ENCODE data around the gene STIP1.
A peak's percentile ranks its signal among the peaks of the same experiment; 100 is the strongest.
"Not testable (repeated sequence)": the region's sequence is repeated elsewhere in the genome, so short reads cannot be mapped to it uniquely, and the experiment has no call there.

The STIP1 gene

DNA sequence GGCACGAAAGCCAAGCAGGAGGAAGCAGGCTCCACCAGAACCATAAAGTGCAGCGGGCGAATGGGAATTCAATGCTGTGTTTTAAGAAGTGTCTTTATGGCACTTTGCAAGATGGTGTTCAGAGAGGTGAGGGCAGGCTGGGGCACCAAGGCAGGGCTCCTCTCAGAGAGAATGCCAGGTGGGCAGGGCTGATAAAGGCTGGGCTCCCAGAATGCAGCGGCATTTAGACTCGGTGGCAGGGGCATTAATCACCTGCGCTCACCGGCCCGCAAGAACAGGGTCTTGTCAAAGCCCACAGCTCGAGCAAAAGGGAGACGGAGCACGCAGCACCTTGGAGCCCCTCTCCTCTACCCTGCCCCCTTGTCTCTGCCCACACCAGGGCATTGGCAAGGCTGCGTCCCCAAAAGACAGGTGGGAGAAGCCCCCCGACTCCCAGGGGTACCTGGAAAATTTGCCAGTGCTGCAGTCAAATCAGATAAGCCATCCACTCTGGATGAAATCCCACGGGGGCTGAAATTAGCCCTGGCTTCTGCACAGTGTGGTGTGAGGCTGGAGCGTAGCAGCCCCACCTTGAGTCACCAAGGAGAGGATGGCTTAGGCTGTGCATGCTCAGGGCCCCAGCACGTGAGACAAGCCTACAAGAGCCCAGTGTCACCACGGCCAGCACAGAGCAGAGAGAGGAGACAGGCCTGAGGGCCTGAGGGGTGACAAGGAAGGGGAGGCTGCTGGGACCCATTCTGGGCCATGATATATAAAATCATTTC lies 28.2 kb upstream of the STIP1 start:
- DNase-seq (ENCODE audit: low spot score): no peak

DNA sequence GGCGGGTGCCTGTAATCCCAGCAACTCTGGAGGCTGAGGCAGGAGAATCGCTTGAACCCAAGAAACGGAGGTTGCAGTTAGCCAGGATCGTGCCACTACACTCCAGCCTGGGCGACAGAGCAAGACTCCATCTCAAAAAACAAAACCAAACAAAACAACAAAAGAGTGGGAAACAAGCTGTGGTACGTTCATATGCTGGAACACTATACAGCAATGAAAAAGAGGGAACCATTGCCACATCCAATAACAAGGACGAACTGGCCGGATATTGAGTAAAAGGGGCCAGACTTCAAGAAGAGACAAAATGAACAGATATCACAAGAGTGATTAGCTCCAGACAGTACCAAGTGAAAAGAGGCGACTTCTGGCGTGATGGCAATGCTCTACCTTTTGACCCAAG lies 24.9 kb upstream of the STIP1 start:
- DNase-seq (ENCODE audit: low spot score): no peak

DNA sequence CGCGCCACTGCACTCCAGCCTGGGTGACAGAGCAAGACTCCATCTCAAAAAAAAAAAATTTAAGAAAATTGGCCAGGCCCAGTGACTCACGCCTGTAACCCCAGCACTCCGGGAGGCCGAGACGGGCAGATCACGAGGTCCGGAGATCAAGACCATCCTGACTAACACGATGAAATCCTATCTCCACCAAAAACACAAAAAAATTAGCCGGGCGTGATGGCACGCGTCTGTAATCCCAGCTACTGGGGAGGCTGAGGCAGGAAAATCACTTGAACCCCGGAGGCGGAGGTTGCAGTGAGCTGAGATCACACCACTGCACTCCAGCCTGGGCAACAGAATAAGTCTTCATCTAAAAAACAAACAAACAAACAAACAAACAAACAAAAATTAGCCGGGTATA lies 23.2 kb upstream of the STIP1 start:
- not testable (repeated sequence) for DNase-seq (ENCODE audit: low spot score)

DNA sequence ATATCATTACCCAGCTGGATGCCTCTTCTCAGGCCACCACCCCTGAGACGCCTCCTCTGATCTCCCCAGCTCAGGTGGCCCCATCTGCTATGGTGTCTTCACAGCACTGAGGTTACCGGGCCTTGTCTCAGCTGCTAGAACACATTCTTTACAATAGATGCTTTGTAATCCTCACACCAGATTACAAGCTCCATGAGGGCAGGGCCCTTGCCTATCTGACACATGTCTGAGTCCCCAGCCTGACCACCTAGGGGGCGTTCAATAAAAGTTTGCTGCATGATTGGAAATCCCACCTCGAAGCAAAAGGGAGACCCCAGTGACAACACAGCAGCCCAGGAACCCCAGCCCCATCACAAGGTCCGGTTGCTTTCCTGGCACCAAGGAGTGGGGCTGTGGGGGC lies 22.0 kb upstream of the STIP1 start:
- DNase-seq (ENCODE audit: low spot score): no peak

DNA sequence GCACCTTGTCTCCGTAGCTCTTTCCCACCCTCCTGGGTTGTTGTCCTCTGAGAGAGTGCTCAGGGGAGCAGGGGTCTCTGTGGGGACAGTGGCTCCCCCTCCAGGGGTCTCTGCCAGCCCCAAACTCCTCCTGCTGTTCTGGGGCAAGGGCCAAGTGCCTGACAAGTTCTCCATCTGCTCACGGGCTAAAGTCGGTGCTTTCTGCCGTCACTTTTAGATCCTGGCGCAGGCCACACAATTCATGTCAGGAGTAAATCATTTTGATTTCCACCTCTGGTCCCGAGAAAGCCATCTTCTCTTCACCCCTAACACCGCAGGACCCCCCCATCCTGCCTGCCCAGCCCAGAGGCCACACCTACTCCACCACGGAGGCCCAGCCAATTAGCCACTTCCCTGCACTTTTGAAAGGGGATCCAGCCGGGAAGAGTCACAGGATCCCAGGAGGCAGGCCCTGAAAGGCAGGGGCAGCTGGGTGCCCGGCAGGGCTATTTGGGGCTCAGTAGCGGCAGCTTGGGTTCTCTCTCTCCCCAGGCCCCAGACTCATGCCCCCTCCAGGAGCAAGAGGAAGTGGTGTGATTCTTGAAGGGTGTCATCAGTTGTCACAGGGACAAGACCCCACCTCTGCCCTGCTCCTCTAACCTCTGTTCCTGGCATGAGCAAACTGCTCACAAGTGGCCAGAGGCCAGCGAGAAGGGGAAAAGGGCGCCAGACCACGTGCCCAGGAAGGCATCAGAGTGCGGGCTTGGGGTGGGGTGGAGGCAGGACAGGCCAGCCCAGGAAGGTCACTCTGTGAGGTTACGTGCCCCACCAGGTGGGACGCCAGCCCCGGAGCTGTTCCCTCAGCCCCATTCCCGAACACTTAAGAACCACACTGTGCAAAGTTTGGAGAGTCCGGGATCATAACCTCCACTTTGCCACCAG lies 21.3 kb upstream of the STIP1 start:
- DNase-seq (ENCODE audit: low spot score): no peak

DNA sequence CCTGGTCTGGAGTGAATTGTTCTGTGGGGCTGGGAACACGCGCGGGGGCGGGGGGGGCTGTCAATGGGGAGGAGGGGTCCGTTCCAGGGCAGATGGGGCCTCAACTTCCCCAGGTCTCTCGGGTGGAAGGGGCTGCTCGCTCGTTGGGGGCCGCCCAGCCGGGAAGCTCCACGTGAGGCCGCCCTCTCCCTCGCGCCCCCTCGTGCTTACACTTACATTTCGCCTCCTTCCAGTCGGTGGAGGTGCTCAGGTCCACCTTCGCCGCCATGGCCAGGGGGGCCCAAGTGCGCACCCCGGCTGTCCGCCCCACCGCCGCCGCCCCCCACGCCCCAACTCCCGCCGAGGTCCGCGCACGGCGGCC lies 20.5 kb upstream of the STIP1 start:
- DNase-seq (ENCODE audit: low spot score): no peak

DNA sequence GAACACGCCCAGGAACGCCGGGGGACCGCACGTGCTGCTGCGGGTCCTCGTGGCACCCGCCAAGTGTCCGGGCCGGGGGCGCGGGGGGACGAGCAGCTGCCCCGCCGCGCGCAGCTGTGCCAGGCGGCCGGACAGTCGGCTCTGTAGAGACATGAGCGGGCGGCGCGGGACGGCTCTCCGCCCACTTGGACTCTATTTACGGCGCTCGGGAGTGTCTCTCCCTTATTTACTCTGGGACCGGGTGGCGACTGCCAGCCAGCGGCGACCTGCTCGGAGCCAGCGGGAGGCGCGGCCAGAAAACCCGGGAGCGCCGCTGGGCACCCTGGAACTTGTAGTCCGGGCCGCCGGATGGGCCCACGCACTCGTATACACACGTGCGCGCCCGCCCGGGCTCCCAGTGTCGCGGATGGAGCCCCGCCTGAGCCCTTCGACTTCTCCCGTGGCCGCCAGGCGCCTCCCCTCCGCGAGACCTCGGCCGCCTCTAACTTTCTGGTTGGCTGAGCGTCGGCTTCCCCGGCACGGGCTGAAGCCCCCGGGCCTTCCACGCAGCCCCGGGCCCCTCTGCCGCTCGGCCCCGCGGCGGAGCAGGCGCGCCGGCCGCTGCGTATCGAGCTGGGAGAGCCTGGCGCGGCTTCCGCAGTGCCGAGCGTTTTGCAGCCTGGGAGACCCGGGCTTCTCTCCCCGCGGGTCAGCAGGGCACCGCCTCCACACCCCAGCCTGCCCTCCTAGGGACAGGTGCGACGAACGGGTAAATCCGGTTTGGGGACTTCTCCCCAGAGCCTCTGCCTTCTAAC lies 19.9 kb upstream of the STIP1 start, which contains the start of gene MACROD1:
Gene MACROD1, minus strand, starts transcription at position 272 of the 794 bp plus-strand sequence. Its CDS starts 119 bp downstream, at position 153.
- peak; percentile 82 for DNase-seq (ENCODE audit: low spot score)

DNA sequence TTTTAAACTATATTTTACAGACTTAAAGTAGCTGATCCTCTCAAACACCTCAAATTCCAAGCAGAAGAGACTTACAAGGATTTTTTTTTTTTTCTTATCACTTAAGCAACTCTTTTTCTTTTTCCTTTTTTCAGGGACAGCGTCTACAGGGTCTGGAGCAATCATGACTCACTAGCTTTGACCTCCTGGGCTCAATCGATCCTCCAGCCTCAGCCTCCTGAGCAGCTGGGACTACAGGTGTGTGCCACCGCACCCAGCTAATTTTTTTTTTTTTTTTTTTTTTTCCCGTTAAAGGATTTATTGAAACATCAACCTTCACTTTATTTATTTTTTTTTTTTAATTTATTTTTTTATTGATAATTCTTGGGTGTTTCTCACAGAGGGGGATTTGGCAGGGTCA lies 15.6 kb upstream of the STIP1 start:
- no peak for DNase-seq (ENCODE audit: low spot score)

DNA sequence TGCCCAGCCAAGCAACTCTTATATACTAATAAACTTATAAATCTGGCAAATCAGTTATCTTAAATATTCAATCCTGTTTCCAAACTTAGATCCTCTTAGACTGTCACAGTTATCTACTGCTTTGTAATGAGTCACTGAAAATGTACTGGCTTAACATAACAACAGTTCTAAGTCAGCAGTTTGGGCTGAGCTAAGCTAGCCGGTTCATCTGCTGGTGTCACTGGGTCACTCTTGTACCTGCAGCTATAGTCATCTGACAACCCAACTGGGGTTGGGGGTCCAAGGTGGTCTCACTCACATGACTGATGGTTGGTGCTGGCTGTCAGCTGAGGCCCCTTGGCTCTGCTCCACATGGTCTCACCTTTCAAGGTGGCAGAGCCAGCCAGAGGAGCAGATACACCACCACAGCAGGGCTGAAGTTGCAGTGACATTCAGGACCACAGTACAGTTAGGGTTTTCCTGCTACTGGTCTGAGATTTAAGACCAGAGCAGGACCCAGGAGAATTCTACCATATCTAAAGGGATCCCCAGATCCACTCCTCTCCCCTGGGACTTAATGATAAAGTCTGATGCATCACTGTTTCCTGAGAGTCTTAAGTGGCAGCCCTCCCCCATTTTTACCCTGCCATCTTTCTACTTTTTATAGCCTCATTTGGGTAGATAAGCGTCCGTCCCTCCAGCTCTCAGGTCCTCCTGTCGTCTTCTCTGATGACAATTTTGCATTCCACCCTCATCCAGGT lies 12.2 kb upstream of the STIP1 start:
- no peak for DNase-seq (ENCODE audit: low spot score)

DNA sequence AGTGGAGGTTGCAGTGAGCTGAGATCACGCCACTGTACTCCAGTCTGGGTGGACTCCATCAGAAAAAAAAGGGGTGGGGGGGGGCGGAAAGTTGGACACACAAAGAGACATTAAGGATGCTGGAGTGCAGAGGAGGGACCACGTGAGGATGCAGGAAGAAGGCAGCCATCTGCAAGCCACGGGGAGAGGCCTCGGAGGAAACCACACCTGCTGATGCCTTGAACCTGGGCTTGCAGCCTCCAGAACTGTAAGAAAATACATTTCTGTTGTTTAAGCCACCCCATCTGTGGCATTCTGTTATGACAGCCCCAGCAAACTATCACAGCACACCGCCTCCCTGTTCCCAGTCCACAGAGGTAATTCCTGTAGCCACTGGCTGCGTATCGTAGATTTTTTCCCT lies 9.2 kb upstream of the STIP1 start:
- no peak for DNase-seq (ENCODE audit: low spot score)

DNA sequence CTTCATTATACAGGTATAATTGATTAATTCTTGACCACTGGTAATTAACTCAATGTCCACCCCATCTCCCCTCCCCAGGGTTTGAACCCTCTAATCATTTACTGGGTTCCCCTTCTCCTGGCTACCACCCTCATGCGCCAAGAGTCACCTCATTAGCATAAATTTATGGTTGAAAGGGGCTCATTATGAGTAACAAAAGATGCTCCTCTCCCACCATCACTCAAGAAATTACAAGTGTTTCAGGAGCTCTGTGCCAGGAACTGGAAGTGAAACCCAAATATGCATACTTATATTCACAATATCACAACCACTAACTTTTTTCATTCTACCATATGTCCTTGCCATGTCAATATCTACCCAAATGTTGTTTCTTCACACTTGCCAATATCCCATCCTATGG lies 7.8 kb upstream of the STIP1 start:
- DNase-seq (ENCODE audit: low spot score): no peak

DNA sequence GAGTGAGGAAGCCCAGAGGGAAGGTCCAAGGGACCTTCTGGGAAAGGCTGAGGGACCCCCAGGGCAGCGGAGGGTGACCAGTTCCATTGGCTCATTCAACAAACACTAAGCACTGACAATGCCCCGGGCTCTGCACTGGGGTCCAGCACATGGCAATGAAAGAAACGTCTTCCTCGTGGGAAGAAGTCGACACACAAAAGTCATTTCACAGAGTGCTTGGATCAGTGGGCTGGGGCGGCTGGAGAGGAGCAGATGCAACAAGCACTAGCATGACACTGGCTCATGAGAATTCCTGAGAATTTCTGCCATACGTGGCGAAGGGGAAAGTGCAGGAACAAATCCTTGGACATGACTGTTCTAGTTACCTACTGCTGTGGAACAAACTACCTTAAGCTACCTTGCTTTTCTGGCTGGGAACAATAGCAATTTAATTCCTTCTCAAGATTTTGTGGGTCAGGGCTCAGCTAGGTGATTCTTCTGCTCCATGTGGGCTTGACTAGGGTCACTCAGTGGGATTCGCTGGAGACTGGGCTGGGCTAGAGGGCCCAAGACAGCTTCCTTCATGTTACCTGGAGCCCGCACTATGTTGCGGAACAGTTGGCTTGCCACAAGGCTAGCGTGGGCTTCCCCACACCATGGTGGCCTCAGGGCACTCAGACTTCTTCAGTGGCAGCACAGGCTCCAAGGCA lies 6.9 kb upstream of the STIP1 start:
- no peak for DNase-seq (ENCODE audit: low spot score)

DNA sequence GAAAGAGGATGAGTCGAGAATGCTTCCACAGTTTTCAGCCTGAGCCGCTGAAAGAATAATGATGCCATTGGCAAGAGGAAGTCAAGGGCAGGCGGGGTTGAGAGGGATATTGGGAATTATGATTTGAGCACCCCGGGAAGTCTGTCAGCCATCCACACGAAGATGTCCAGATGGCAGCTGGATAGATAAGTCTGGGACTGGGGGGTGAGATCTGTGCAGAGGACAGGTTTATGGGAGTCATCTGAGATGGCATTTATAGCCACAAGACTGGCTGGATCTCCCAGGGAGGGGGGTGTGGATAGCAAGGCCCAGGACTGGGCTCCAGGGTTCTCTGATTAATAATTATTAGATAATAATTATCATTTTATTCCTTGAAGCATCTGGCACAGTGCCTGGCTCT lies 5.1 kb upstream of the STIP1 start:
- DNase-seq (ENCODE audit: low spot score): no peak

DNA sequence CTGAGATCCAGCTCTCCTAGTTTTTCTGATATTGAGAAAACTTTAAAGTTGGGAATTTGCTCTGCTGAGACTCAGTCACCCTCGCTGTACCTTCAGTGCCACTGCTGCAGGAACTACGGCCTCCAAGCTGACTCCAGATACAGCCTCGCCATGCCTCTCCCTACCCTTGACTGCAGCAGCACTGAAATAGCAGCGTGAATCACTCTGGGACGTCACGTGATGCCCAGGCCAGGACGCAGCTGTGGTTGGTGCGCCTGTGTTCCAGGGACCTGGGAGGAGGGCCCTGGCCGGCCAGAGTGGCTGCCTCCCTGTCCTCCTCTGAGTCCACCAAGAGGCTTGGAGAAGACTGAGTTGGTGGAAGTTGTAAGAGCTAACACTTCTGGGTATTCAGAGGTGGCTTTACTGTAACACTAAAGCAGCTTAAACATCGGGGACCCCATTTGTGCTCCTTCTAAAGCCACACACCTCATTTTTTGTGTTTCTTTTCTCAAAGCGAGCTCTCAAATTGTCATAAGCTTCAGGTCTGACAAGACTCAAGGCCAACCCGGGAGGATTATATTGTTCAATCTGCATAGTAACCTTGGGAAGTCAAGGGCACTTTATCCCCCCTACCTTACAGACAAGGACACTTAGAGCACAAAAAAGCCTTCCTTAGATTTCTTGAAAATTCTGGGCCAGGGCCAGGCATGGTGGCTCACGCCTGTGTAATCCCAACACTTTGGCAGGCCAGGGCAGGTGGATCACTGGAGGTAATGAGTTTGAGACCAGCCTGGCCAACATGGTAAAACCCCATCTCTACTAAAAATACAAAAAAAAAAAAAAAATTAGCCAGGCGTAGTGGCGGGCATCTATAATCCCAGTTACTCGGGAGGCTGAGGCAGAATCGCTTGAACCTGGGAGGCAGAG lies 4.2 kb upstream of the STIP1 start:
- DNase-seq (ENCODE audit: low spot score): peak; percentile 89

DNA sequence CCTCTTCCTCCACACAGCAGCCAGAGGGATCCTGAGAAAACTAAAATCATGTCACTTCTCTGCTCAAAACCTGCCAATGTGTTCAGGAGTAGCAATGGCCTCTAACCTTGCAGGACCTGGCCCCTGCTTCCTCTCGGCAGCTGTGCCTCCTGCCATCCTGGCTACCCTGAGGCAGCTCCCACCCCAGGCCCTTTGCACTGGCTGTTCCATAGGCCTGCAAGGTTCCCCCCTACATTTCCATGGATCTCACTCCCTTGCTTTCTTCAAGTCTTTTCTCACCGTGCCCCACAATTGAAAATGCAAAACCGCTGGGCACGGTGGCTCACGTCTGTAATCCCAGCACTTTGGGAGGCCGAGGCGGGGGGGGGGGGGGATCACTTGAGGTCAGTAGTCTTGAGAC lies 2.1 kb upstream of the STIP1 start:
- DNase-seq (ENCODE audit: low spot score): no peak

DNA sequence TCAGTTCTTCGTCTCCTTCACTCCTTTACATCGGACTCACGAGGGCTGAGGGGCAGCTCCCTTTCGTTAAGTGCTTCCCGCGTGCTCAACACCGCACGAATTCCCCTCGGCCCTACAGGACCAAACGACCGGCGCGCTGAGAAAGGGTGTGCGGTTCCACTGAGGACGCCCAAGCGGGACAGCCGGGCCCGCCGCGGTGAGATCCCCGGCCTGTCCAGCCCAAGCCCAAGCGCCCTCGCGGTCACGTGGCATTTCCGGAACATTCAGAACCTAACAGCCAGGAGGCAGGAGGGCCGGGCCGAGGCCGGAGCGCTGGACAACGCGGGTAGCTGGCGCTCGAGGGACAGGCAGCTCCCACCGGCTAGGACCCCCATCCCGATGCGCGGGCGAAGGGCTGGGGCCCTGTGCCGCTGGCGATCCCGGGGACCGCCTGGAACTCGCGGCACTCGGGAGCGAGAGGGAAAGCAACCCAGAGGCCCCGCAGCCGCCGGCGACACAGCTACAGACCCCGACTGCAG lies 737 bp upstream of the STIP1 start:
- DNase-seq (ENCODE audit: low spot score): no peak

DNA sequence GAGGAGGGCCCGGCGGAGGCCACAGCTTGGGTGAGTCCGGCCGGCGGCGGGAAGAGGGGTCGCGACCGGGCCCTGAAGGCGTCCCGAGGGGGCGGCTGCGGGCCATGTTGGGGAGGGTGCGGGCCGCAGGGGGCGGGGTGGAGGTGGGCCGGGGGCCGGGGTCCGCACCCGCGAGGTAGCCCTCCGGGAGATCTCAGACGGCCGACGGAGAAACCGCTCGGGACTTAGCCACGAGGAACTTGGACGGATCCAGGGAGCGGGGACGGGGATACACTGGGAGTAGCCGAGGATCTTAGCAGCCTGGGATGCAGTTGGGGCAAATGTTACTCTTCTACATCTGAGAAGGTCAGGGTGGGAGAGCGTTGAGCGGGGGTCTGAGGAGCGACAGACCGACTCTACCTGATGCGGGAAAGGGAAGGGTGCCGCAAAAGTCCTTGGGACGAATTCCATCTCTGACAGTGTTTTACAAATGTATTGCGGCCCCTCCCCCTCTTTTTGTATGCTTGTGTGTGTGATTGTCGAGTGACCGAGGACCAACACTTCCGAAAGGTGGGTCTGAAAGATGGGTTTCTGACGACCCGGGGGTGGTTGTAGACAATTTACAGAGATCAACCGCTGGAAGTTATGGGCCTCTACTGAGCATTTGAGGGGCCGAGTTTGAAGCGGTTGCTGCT lies 658 bp downstream of the STIP1 start:
- DNase-seq (ENCODE audit: low spot score): no peak

DNA sequence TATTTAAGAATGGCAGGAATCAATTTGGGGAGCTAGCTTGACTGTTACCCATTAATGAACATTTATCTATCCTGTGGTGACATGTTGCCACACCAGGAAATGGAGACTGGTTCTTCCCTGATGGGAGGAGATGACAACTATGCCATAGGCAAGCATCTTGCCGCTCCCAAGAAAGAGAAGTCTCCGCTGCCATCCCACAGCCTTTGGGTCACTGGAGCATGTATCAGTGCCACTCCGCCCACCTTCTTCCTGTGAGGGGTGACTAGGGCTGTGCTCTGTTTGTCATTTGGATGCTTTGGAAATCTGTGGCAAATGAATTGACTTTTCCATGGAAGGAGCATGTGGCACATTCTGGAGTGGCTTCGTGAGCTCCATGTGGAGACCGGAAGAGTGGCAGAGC lies 6.5 kb downstream of the STIP1 start:
- DNase-seq (ENCODE audit: low spot score): no peak

DNA sequence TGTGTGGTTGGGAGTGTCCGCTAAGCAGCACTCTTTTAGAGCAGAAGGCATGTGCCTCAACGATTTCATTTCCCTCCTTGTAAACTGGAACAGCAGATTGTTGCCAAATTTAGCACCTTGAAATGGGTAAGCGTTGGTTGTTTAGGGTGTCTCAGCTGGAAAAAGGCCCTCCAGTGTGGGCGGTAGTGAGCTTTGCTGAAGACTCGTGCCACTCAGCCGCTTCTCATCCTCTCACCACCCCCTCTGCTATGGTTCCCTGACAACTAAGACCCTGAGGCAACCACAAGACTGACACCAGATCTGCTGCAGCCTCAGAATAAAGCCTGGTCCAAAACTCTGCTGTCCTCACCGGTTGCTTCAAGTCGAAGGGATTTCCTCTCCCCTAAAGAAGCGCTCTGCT lies 10.7 kb downstream of the STIP1 start:
- DNase-seq (ENCODE audit: low spot score): no peak
